GM18868 (cell line): ENCODE data around the gene TAF1B.

Source experiments
- ATAC-seq: cut with Tn5 transposase; IDR thresholded peaks from one replicate; pipeline ENCODE4 v1.9.1; 2021; ENCODE audit warnings: mild to moderate bottlenecking, moderate library complexity; ENCODE audit not compliant: unreplicated experiment

Gene TAF1B

GRCh38 chr2:9807555-9808305, 35.5 kb upstream of the TAF1B start:
- ATAC-seq = no peak

- ATAC-seq = no peak
Measured at GRCh38 chr2:9808334-9809063, 34.8 kb upstream of the TAF1B start.

- no peak for ATAC-seq
Measured at GRCh38 chr2:9809064-9809356, 34.3 kb upstream of the TAF1B start.

- no peak for ATAC-seq
Measured at GRCh38 chr2:9809448-9810088, 33.7 kb upstream of the TAF1B start.

GRCh38 chr2:9811216-9811615, 32.1 kb upstream of the TAF1B start:
- ATAC-seq = no peak

GRCh38 chr2:9811679-9812511, 31.4 kb upstream of the TAF1B start:
- ATAC-seq = no peak

- ATAC-seq = no peak
Measured at GRCh38 chr2:9812945-9813311, 30.3 kb upstream of the TAF1B start.

- ATAC-seq = no peak
Measured at GRCh38 chr2:9813312-9814128, 29.8 kb upstream of the TAF1B start.

- ATAC-seq = no peak
Measured at GRCh38 chr2:9814129-9814868, 29.0 kb upstream of the TAF1B start.

- no peak for ATAC-seq
Measured at GRCh38 chr2:9815076-9815475, 28.2 kb upstream of the TAF1B start.

GRCh38 chr2:9815844-9816279, 27.4 kb upstream of the TAF1B start:
- no peak for ATAC-seq

GRCh38 chr2:9818097-9818496, 25.2 kb upstream of the TAF1B start:
- no peak for ATAC-seq

- no peak for ATAC-seq
Measured at GRCh38 chr2:9819551-9819950, 23.7 kb upstream of the TAF1B start.

GRCh38 chr2:9820020-9820973, 23.0 kb upstream of the TAF1B start:
- ATAC-seq = no peak

GRCh38 chr2:9821805-9822445, 21.3 kb upstream of the TAF1B start:
- no peak for ATAC-seq

- no peak for ATAC-seq
Measured at GRCh38 chr2:9824441-9824840, 18.8 kb upstream of the TAF1B start.

- no peak for ATAC-seq
Measured at GRCh38 chr2:9824956-9825720, 18.1 kb upstream of the TAF1B start.
